HG02798 (cell line): Measurements from ENCODE around the gene LIMS2.

Experiments used
- ATAC-seq: cut with Tn5 transposase; IDR thresholded peaks from one replicate; pipeline ENCODE4 v1.9.1; 2021; ENCODE audit warnings: mild to moderate bottlenecking; ENCODE audit not compliant: unreplicated experiment, poor library complexity

LIMS2 gene

GRCh38 chr2:127637236-127637630 is 38.1 kb downstream of the LIMS2 start:
- no peak for ATAC-seq

DNA sequence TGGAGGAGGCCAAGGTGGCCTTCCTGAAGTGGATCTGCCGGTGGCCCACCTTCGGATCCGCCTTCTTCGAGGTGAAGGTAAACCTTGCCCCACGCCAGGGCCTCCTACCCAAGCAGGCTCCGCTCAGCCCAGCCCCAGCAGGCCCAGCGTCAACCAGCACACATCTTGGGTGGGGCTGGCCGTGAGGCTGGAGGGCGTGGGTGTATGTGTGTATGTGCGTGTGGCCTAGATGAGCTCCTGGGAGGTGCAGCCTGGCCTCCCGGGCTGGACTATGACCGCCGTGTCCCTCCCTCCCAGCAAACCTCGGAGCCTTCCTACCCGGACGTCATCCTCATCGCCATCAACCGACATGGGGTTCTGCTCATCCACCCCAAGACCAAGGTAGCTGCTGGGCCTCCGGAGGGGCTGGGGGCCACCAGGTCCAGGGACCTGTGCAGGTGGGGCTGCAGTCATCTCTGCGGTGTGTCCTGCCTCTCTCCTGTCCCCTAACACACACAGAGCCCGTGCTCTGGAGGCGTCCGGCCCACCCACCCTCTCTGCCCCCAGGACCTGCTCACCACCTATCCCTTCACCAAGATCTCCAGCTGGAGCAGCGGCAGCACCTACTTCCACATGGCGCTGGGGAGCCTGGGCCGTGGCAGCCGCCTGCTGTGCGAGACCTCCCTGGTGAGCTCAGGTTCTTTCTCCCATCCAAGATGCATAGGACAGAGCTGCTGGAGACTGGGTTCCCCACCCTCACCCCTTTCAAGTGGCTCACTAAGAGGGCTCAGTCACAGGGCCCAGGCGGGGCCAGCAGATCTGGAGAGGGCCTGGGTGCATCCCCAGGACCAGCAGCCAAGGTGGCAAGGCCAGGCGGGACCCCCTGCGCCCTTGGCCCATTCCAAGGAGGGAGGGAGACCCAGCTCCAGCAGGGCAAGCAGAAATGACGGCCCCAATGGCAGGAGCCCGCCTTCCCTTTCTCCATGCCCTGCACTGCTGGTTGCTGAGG is 38.8 kb downstream of the LIMS2 start:
- ATAC-seq, result no peak

- ATAC-seq, result no peak
Observed at GRCh38 chr2:127635380-127636237, 39.7 kb downstream of the LIMS2 start.

DNA sequence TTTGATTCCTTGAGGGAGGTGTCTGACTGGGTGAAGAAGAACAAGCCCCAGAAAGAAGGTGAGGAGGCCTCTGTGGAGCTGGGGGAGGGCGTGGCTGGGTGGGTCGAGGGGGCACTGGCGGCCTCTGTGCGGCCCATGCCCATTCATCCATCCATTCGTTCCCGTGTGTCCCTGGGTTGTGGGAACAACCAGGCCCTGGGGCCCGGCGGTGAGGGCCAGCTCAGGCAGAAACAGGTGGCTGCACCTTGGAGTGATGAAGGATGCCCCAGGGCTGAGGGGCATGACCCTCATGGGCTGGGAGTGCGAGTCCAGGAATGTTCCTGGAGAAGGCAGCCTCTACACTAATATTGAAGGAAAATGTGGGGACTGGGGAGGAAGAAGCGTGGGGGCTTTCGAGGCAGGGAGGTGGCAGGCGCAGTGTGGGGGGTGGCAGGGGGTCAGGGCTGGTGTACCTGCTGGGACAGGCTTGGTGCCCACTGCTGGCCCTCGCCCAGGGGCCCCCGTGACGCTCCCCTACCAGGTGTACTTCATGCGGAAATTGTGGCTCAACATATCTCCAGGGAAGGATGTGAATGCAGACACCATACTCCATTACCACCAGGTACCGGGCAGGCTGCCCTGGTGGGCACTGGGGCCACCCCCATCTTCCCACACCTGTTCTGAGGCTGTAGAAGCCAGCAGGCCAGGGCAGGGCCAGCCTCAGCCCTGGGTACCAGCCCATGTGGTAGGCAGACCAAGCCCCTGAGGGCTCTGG is 40.5 kb downstream of the LIMS2 start:
- no peak for ATAC-seq

- ATAC-seq, result no peak
Observed at GRCh38 chr2:127634066-127634617, 41.2 kb downstream of the LIMS2 start.

- no peak for ATAC-seq
Observed at GRCh38 chr2:127633556-127634065, 41.7 kb downstream of the LIMS2 start.

DNA sequence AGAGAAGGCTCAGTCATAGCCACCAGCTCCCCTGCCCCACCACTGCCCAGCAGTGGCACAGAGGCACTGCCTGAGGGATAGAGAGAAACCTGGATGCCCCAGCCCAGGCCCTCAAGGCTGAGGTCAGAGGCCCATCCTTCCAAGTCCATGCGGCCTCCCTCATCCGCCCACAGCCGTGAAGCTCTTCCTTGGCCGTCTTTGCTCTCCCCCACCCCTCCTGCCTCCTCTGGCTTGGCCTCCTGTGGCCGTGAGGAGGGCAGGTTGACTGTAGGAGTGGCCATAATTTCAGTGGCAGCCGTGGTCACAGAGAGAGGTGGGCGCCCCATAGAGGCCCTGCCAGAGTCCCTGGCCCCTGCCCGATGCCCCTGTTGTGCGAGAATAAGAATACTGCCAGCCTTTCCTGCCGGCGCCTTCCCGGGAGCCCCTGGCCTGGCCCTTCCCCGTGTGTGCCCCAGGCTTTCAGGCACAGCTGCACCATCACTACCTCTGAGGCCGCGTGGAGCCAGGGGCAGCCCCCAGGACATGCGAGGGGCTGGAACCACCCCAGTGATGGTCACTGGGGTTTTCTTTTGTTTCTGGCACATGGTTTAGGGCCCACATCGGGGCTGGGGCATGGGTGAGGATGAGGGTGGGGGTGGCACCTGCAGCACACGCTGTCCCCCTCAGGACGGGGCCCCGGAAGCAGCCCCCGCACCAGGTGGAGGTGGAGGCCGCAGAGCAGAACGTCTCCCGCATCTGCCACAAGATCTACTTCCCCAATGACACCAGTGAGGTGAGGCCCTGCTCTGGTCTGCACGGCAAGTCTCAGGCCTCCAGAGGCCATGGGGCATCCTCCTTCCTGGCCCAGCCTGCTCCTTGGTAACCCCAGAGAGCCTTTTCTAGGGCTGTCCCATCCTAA is 42.5 kb downstream of the LIMS2 start:
- ATAC-seq, result no peak

DNA sequence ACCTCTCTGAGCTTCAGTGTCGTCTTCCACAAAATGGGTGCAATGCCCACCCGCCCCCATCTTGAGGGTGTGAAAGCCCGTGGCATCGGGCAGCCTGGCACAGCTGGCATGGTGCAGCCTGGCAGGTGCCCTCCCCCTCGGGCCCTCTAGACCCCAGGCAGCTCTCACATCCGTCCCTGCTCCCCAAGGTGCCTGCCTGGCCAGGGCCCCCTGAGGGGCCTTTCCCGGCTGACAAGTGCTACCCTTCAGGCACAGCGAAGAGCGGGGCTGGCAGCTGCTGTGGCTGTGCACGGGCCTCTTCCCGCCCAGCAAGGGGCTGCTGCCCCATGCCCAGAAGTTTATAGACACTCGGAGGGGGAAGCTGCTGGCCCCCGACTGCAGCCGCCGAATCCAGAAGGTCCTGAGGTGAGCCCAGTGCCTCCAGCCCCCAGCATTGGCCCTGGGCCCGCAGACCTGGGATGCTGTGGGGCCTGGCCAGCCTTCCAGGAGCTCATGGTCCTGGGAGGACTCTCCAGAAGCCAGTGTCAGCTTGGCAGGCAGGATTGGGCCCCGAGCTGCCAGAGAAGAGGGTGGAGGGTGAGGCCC is 43.2 kb downstream of the LIMS2 start:
- no peak for ATAC-seq

GRCh38 chr2:127631541-127631996 is 43.8 kb downstream of the LIMS2 start:
- ATAC-seq, result no peak

- no peak for ATAC-seq
Observed at GRCh38 chr2:127630864-127631540, 44.3 kb downstream of the LIMS2 start.

DNA sequence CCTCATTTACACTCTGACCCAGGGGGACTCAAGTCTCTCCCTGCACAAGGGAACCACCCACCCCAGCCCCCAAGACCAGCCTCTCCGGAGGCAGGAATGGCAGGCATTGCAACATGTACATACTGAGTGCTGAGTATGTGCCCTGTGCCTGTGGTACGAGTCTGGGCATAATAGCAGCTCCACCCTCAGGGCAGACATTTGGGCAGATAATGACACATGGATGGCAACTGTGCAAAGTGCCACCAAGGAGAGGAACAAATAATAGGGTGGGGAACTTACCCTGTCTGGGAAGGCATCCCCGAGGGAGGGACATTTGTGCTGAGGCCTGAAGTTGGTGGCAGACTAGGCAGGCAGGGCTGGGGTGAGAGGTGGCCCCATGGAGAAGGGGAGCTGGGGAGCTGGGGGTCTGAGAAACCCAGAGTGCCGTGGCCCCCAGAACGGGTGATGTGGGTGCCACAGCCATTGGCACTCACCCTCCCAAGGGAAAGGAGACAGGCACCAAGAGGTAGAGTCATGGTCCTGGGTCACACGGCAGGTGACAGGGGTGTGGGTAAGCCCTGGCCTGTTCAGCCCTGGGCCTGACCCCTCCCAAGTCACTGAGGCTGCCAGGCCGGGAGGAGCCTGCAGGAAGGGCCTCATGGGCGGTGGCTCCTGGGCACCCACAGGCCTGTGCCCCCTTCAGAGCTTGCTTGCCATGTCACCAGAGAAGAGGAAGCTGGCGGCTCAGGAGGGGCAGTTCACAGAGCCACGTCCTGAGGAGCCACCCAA is 45.0 kb downstream of the LIMS2 start:
- no peak for ATAC-seq

- no peak for ATAC-seq
Observed at GRCh38 chr2:127629637-127630036, 45.7 kb downstream of the LIMS2 start.

DNA sequence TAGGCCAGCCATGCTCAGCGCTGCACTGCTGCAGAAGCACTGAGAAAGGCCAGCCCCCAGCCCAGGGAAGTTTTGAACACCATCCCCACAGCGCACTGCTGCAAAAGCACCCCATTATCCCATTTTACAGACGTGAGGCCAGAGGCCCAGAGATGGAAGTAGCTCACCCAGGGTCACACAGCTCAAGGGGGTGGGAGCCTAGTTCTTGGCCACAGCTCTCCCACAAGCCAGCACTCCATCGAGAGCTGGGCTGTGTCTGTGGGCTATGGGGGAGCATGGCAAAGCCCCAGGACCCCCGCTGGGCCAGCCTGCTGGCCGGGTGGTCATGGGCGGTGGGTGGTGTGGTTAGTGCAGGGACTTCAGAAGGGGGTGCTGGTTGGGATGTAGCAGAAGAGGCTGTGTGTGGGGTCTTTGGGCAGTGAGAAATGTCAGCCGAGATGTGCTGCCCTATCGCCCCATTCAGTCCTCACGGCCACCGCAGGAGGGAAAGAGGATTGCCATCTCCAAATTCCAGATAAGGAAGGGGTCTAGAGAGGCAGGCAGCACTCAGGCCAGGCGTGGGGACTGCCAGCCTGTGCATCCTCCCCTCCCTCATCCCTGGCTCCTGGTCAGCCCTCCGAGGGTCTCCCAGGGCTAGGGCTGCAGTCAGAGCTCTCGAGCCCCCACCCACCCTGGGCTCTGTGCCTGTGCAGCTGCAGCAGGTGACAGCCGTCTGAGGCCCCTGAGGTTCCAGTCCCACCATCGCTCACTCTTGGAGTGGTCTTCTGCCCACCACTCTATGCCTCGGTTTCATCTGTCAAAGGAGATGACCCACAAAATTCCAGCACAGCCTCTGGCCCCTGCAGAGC is 46.3 kb downstream of the LIMS2 start:
- no peak for ATAC-seq

- no peak for ATAC-seq
Observed at GRCh38 chr2:127627740-127628571, 47.4 kb downstream of the LIMS2 start.

- ATAC-seq, result no peak
Observed at GRCh38 chr2:127626917-127627739, 48.2 kb downstream of the LIMS2 start.
